SHP77 treated with DMSO at 0.1 percent for 48 hours (cell line): ENCODE results near the gene PCDH9.
"Not testable (repeated sequence)": the region's sequence is repeated elsewhere in the genome, so short reads cannot be mapped to it uniquely, and the experiment has no call there.

Experiments used
- DNase-seq: peaks from one replicate; lab custom pipeline; 2025; lab: John Stamatoyannopoulos, UW

PCDH9 gene

DNA sequence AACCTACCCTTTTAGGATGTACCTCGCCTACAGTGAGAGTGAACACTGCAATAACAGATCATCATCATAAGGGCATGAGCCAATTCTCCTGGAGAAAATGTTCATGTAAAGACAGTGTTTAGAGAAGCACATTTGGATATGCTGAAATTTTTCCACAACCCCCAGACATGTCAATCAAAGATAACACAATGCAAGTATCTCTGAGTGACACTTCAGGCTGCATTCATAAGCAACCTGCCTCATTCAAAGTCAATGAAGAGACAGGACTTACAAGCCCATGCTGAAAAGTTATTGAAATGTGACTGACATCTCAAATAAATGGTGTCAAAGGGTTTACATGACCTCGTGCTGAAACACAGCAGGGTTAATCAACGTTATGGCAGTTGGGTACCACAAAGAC is 102.0 kb downstream of the PCDH9 start:
- no peak for DNase-seq

GRCh38 chr13:67125681-67126080 is 104.5 kb downstream of the PCDH9 start:
- no peak for DNase-seq

- DNase-seq = no peak
Measured at GRCh38 chr13:67123165-67123564, 107.0 kb downstream of the PCDH9 start.

DNA sequence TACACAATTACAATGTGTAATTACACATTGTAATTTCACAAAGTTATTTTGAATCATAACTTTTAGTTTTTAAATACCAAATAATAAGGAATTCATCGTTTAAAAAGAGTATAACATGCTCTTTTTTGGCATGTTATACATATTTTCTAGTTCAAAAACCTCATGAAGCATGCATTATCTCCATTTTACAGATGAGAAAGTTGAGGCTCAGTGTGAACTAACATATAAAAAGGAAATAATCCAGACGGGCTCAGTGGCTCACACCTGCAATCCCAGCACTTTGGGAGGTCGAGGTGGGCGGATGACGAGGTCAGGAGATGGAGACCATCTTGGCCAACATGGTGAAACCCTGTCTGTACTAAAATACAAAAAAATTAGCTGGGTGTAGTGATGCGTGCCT is 107.9 kb downstream of the PCDH9 start:
- no peak for DNase-seq

GRCh38 chr13:67120872-67121531 is 109.1 kb downstream of the PCDH9 start:
- DNase-seq = no peak

DNA sequence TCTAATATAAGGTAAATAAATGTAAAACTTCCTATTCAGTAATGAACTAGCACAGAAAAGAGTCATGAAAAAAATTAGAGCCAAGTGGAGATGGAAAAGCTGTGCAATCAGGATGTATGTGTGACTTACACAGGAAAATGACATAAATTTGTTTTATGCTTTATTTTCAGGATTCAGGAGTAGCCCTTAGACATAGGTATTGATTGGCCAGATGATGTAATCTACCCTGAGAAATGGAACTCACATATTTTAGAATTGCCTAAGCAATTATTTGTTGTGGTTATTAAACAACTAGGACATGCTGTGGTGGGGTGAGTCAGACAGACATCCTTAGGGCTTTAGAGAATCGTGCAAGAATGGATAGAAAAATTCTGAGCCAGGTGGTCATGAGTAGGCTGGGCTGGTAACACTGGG is 110.6 kb downstream of the PCDH9 start:
- no peak for DNase-seq

- no peak for DNase-seq
Measured at GRCh38 chr13:67118277-67118676, 111.9 kb downstream of the PCDH9 start.

DNA sequence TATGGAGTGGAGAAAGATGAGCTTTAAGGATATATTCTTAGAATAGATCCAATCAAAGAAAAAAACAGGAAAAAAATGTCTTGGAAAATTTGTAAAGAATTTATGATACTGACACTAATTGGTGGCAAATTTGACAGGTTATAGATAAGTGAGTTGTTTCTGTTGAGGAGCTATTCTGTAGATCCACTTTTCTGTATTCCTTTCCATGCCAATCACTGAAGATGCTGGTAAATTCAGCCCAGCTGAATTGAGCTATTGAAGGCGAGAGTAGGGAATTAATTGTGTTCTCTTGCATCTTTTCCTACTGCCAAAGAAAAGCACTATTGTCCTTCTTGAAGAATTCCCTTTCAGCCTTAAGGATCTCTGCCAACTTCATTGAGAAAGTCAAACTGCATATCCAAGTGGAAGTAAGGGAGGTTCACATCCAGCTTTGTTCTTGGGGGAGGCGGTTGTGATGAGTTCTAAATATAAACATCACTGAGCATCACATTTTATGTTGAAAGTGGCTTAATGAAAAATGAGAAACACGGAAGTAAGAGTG is 113.1 kb downstream of the PCDH9 start:
- no peak for DNase-seq

GRCh38 chr13:67107979-67108378 is 122.2 kb downstream of the PCDH9 start:
- no peak for DNase-seq

GRCh38 chr13:67106502-67107057 is 123.6 kb downstream of the PCDH9 start:
- DNase-seq = no peak

DNA sequence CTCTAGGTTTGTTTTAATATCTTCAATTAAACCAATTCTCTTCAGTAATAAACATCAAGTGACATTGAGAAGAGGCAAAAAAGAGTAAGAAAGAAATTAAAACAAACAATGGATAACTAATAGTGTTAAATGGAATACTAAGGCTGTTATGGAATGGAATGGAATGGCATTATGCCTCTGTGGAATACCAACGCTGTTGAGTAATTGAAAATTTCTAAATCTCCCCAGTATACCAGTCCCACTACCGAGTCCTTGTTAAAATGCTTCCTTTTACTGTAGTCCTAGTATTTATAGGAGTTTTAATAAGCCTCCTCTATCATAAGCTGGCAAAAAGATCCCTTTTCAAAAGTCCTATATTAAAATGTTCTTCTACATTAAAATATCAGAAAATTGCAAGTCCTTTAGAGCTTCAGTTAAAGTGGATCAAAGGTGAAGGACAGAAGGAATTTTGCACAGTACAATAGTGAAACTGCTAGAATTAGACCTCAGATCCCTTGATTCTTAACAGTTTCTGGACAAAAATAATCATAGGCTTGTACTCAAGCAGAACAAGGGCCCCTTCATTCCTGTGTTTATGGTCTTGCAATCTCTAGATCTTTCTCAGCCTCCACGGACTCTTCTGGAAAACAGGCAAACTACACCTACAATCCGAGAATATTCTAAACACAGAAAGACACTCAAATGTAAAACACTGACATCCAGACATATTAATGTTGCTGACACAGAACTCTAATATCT is 128.2 kb downstream of the PCDH9 start:
- DNase-seq = no peak

- DNase-seq = no peak
Measured at GRCh38 chr13:67100730-67101129, 129.4 kb downstream of the PCDH9 start.

GRCh38 chr13:67099494-67099893 is 130.6 kb downstream of the PCDH9 start:
- DNase-seq = no peak

- DNase-seq = no peak
Measured at GRCh38 chr13:67097892-67098452, 132.2 kb downstream of the PCDH9 start.

- not testable (repeated sequence) for DNase-seq
Measured at GRCh38 chr13:67096893-67097292, 133.2 kb downstream of the PCDH9 start.

DNA sequence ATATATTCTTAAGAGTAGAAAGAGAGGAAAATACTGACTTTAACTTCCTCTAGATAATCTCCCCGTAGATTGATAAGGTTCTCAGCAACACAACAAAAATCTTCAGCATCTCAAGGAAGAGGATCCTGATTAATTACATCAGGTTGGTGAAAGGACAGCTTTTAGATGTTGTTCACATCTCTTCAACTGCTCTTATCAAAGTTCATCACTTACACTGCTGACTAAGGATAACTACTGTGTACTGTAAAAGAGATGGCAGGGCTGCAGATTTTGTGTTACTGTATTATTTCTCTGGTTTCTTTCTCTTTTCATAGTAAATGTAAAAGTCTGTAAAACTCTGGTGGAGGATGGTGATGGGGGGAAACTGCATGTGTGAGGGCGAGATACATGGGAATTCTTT is 133.7 kb downstream of the PCDH9 start:
- DNase-seq = no peak

GRCh38 chr13:67095621-67096020 is 134.5 kb downstream of the PCDH9 start:
- no peak for DNase-seq

- DNase-seq = no peak
Measured at GRCh38 chr13:67094952-67095351, 135.2 kb downstream of the PCDH9 start.

- no peak for DNase-seq
Measured at GRCh38 chr13:67094078-67094477, 136.1 kb downstream of the PCDH9 start.

DNA sequence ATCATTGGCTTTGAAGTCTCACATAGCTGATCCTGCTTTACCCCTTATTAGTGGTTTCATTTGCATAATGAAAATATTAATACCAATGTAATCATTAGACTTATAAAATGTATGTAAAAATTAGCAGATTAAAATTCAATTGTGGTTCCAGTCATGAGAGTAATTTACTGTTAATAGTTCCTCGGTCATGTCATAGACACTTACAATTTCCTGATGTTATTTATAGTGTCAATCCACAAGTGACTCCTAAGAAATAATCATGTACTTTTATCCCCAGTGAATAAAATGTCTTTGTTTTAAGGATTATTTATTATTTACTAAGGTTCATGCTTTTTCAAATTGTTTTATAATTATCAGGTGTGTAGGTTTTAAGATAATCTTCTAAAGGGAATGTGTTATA is 138.5 kb downstream of the PCDH9 start:
- no peak for DNase-seq

- DNase-seq = no peak
Measured at GRCh38 chr13:67090856-67091255, 139.3 kb downstream of the PCDH9 start.

DNA sequence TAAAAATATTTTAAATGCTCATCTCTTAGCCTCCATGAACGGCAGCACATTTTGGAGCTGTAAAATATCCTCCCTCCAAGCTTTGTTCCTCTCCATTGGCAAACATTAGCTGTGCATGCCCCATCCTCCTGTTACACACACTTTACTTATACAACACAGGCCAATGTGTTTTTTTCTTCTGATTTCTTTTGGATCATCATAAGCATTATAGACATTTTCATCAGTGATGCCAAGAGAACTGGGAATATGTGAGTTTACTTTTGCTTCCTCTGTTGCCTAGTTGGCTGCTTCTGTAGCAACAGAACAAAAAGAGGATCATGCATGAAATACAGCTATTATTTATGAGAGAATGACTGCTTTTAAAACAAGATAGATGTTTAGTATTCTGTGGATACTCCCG is 142.6 kb downstream of the PCDH9 start:
- no peak for DNase-seq

- no peak for DNase-seq
Measured at GRCh38 chr13:67086260-67086659, 143.9 kb downstream of the PCDH9 start.
